ENCODE measurements around the gene TRIOBP.

- TF ChIP-seq POLR2A (IDR thresholded peaks at IDR 0.05; ENCODE audit: low read depth, low read length) (no peak), POLR2AphosphoS5 (IDR thresholded peaks at IDR 0.05; ENCODE audit: low read depth, low read length) (no peak)
Observed at GRCh38 chr22:37790234-37790633, 93.4 kb downstream of the TRIOBP start.
